ENCODE data around the gene FOXL3. TPM values are rescaled to one million over a fixed set of nuclear protein-coding genes. Genes with fewer than 3 reads are reported as not detected.

Gene FOXL3
- total RNA-seq, 1 donor from 2014 or later = not detected

- Mint-ChIP-seq H3K27me3 (ENCODE audit: low read depth) (no peaks in the 10 kb centered on the region), H3K36me3 (ENCODE audit: low read depth) (peaks cover 28% of the 10 kb centered on the region), H3K4me1 (ENCODE audit: low read depth) (no peaks in the 10 kb centered on the region), H3K4me3 (ENCODE audit: unreplicated experiment) (no peak overlapping the region), H3K9me3 (ENCODE audit: low read depth) (peaks cover 9% of the 10 kb centered on the region), H3K27ac (ENCODE audit: unreplicated experiment) (no peak overlapping the region)
- peak; percentile 87 for DNase-seq (ENCODE audit: low spot score)
- no peak for TF ChIP-seq CTCF (IDR thresholded peaks at IDR 0.05)
These were observed 30.1 kb upstream of the FOXL3 start for GRCh38 chr7:259751-260405.

GRCh38 chr7:260441-261281 lies 29.3 kb upstream of the FOXL3 start:
- Mint-ChIP-seq H3K27me3 (ENCODE audit: low read depth) (no peaks in the 10 kb centered on the region), H3K9me3 (ENCODE audit: low read depth) (peaks cover 9% of the 10 kb centered on the region), H3K27ac (ENCODE audit: unreplicated experiment) (no peak overlapping the region), H3K4me1 (ENCODE audit: low read depth) (no peaks in the 10 kb centered on the region), H3K36me3 (ENCODE audit: low read depth) (peaks cover 26% of the 10 kb centered on the region), H3K4me3 (ENCODE audit: unreplicated experiment) (no peak overlapping the region)
- TF ChIP-seq CTCF (IDR thresholded peaks at IDR 0.05) = no peak
- peak; percentile 87 for DNase-seq (ENCODE audit: low spot score)

- TF ChIP-seq CTCF (IDR thresholded peaks at IDR 0.05) = no peak
These were observed 28.4 kb upstream of the FOXL3 start for GRCh38 chr7:261341-262250.

GRCh38 chr7:262251-262572 lies 27.8 kb upstream of the FOXL3 start:
- TF ChIP-seq CTCF (IDR thresholded peaks at IDR 0.05) = no peak
- DNase-seq (ENCODE audit: low spot score) = no peak
- Mint-ChIP-seq H3K9me3 (ENCODE audit: low read depth) (peaks cover 9% of the 10 kb centered on the region), H3K36me3 (ENCODE audit: low read depth) (peaks cover 23% of the 10 kb centered on the region), H3K27me3 (ENCODE audit: low read depth) (no peaks in the 10 kb centered on the region), H3K27ac (ENCODE audit: unreplicated experiment) (no peak overlapping the region), H3K4me3 (ENCODE audit: unreplicated experiment) (no peak overlapping the region), H3K4me1 (ENCODE audit: low read depth) (no peaks in the 10 kb centered on the region)

More at GRCh38 chr7:261341-262250, 28.4 kb upstream of the FOXL3 start:
- H3K36me3 Mint-ChIP-seq (ENCODE audit: low read depth) = peaks cover 25% of the 10 kb centered on the region
- DNase-seq (ENCODE audit: low spot score) = peak; percentile 85
- H3K9me3 Mint-ChIP-seq (ENCODE audit: low read depth) = peaks cover 9% of the 10 kb centered on the region
- no peak overlapping the region for H3K4me3 Mint-ChIP-seq (ENCODE audit: unreplicated experiment)
- no peaks in the 10 kb centered on the region for H3K4me1 Mint-ChIP-seq (ENCODE audit: low read depth)
- H3K27me3 Mint-ChIP-seq (ENCODE audit: low read depth) = no peaks in the 10 kb centered on the region
- no peak overlapping the region for H3K27ac Mint-ChIP-seq (ENCODE audit: unreplicated experiment)

Measured in chondrocyte (in vitro differentiated cells).